Prostate gland (tissue), 2 donors: Measurements from ENCODE around the gene CAPZA2.

Experiments
- CTCF ChIP-seq, 4 experiments: fragments of 200-600 bp in 2 of 4; fragments of 450-650 bp in 2 of 4; sonication (generic) in 2 of 4; IDR thresholded peaks; 1 replicate in 3 of 4; 2 replicates in 1 of 4; pipeline ENCODE4 v1.5.1; 2016 to 2019; ENCODE audit warnings: antibody characterized with exemption in 4 of 4, mild to moderate bottlenecking in 2 of 4, moderate library complexity in 2 of 4
- POLR2A ChIP-seq: fragments of 450-650 bp; IDR thresholded peaks from one replicate; pipeline ENCODE4 v1.6.1; 2016; ENCODE audit warnings: antibody characterized with exemption, mild to moderate bottlenecking
- POLR2AphosphoS5 ChIP-seq: sonication (generic); formaldehyde crosslinking; IDR thresholded peaks from one replicate; pipeline ENCODE4 v1.6.1; 2017; ENCODE audit warnings: antibody characterized with exemption

DNA sequence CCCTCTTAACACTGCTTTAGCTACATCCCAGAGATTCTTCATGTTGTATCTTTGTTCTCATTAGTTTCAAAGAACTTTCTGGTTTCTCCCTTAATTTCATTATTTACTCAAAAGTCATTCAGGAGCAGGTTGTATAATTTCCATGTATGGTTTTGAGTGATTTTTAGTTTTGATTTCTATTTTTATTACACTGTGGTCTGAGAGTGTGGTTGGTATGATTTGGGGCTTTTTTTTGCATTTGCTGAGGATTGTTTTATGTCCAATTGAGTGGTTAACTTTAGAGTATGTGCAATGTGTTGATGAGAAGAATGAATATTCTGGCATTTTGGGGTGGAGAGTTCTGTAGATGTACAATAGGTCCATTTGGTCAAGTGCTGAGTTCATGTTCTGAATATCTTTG is 37.9 kb upstream of the CAPZA2 start:
- TF ChIP-seq POLR2A (no peak), CTCF (IDR thresholded peaks at IDR 0.05) (no peak), POLR2AphosphoS5 (no peak)
